ENCODE measurements around the gene ACOXL. TPM values are rescaled to one million over a fixed set of nuclear protein-coding genes. Genes with fewer than 3 reads are reported as not detected.

Gene ACOXL
- total RNA-seq, 4 donors from 2014 or later: 0.64 TPM; not detected in 3

DNA sequence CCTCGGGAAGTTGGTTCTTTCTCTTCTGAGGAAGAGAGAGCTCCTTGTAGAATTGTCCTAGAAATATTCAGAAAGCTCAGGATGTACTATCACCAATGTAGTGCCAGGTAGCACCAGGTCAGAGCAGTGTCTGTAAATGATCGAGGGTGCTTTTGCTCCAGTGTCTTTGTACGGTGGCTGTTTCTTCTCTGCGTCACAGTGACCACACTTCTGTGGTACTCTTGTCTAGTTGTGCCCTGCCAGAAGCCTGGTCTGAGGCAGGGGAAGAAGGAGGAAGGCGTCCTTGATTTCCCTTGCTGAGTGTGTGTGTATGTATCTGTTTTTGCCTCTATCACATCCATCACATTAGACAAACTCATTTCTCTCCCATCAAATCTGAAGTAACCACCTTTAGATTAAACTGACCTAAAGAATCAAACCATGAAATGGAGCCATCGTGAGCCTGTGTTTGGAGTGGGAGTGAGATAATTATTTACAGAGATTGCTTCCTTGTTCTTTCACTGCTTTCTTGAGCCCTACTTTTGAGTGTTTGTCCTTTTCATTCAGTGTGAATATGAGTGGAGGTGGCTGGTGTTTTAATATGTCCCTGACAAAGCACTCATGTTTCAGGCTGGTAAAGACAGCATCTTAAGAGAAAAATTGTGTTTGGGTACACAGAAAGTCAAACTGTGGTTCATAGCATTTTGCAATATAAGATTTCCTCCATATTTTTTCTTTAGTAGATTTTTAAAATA is 97.2 kb downstream of the ACOXL start:
- H3K9me3 ChIP-seq: no peaks in the 10 kb centered on the region

DNA sequence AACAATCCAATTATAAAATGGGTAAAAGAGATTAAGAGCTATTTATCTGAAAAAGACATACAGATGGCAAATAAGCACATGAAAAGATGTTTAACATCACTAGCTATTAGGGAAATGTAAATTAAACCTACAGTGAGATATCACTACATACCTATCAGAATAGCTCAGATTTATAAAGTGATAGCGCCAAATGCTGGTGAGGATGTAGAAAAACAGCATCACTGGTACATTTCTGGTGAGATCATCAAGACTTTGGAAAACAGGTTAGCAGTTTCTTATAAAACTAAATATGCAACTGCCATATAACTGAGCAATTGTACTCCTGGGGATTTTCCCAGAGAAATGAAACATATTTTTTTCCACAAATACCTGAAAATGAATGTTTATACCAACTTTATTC is 100.4 kb downstream of the ACOXL start:
- H3K9me3 ChIP-seq: no peaks in the 10 kb centered on the region
- no peak for DNase-seq (ENCODE audit: low spot score in 2 of 2)
- TF ChIP-seq EP300 (IDR thresholded peaks at IDR 0.05) (no peak), POLR2A (IDR thresholded peaks at IDR 0.05) (no peak), POLR2AphosphoS5 (IDR thresholded peaks at IDR 0.05) (no peak)
- TF ChIP-seq, protein P1, sequence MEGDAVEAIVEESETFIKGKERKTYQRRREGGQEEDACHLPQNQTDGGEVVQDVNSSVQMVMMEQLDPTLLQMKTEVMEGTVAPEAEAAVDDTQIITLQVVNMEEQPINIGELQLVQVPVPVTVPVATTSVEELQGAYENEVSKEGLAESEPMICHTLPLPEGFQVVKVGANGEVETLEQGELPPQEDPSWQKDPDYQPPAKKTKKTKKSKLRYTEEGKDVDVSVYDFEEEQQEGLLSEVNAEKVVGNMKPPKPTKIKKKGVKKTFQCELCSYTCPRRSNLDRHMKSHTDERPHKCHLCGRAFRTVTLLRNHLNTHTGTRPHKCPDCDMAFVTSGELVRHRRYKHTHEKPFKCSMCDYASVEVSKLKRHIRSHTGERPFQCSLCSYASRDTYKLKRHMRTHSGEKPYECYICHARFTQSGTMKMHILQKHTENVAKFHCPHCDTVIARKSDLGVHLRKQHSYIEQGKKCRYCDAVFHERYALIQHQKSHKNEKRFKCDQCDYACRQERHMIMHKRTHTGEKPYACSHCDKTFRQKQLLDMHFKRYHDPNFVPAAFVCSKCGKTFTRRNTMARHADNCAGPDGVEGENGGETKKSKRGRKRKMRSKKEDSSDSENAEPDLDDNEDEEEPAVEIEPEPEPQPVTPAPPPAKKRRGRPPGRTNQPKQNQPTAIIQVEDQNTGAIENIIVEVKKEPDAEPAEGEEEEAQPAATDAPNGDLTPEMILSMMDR (IDR thresholded peaks at IDR 0.05): no peak
- WGBS: 90% methylated on average over 1 of the region's 1 CpG
- H3K27me3 ChIP-seq: peaks cover 17% of the 10 kb centered on the region
- H3K4me1 ChIP-seq: no peaks in the 10 kb centered on the region
- no peak overlapping the region for H3K4me3 ChIP-seq
- no peak overlapping the region for H3K27ac ChIP-seq
- H3K36me3 ChIP-seq: no peaks in the 10 kb centered on the region

More for the DNA sequence above, 97.2 kb downstream of the ACOXL start:
- H3K36me3 ChIP-seq: no peaks in the 10 kb centered on the region
- no peak for DNase-seq (ENCODE audit: low spot score in 2 of 2)
- 86% methylated on average over 6 of the region's 6 CpGs for WGBS
- TF ChIP-seq, protein P1 (IDR thresholded peaks at IDR 0.05): no peak
- TF ChIP-seq POLR2AphosphoS5 (IDR thresholded peaks at IDR 0.05) (no peak), POLR2A (IDR thresholded peaks at IDR 0.05) (no peak), EP300 (IDR thresholded peaks at IDR 0.05) (no peak)
- no peak overlapping the region for H3K4me3 ChIP-seq
- no peaks in the 10 kb centered on the region for H3K4me1 ChIP-seq
- H3K27ac ChIP-seq: no peak overlapping the region
- H3K27me3 ChIP-seq: peaks cover 17% of the 10 kb centered on the region

DNA sequence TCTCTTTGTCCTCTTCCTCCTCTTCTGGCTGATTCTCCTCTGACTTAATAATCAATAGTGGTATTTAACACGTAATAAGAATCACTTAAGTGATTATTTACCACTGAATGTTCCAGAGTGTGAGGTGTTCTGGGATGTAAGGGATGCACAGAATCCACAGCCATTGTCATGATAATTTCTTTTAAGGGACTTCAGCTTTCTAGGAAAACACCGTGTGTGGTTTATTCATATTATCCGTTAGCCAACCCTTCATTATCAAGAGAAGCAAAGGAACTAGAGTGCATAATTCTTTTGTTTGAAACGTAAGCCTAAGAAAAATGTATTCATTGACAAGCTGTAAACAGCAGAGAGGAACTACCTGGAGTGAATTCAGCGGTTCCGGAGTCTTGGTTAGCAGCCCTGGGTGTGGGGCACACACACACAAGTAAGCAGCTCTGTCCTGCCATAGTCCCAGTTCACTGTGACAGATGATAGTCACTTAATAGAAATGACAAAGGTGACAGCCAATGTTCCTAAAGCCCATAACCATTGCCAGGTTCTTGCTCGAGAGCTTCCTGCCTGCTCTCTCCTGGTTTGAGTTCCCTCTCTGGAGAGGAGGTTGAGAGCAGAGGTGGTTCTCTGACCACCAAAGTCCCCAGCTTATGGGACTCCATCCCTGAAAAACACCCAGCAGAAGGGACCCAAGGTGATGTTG is 101.9 kb downstream of the ACOXL start:
- DNase-seq (ENCODE audit: low spot score in 2 of 2): no peak
- Histone ChIP-seq H3K36me3 (no peaks in the 10 kb centered on the region), H3K27ac (no peak overlapping the region), H3K27me3 (peaks cover 13% of the 10 kb centered on the region), H3K4me3 (no peak overlapping the region), H3K4me1 (no peaks in the 10 kb centered on the region), H3K9me3 (no peaks in the 10 kb centered on the region)
- 60% methylated on average over 7 of the region's 7 CpGs for WGBS
- TF ChIP-seq, protein P1 (IDR thresholded peaks at IDR 0.05): no peak
- TF ChIP-seq POLR2A (IDR thresholded peaks at IDR 0.05) (no peak), EP300 (IDR thresholded peaks at IDR 0.05) (no peak), POLR2AphosphoS5 (IDR thresholded peaks at IDR 0.05) (no peak)

DNA sequence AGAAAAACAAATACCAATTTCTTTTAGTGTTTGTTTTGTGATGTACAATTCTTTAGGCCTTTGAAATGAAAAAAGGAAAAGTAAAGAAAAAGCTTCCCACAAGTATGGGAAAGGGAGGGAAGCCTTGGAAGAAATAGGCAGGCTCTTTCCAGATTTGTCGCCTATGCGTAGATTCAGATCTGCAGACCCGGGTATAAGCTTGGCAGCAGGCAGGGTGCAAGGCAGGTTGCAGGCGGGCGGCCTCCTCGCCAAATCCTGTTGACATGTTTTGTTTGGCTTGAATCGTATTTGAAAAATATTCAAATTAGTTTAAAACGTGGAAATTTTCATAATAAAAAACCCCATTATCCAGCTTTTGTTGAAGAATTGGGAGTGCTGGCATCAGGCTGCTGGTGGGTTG is 104.3 kb downstream of the ACOXL start:
- no peaks in the 10 kb centered on the region for H3K36me3 ChIP-seq
- WGBS: 93% methylated on average over 8 of the region's 8 CpGs
- no peaks in the 10 kb centered on the region for H3K4me1 ChIP-seq
- H3K27ac ChIP-seq: no peak overlapping the region
- no peaks in the 10 kb centered on the region for H3K9me3 ChIP-seq
- peaks cover 3% of the 10 kb centered on the region for H3K27me3 ChIP-seq
- no peak for DNase-seq (ENCODE audit: low spot score in 2 of 2)
- H3K4me3 ChIP-seq: no peak overlapping the region
- TF ChIP-seq, protein P1 (IDR thresholded peaks at IDR 0.05): no peak
- no peak for TF ChIP-seq POLR2AphosphoS5 (IDR thresholded peaks at IDR 0.05)
- no peak for TF ChIP-seq POLR2A (IDR thresholded peaks at IDR 0.05)
- TF ChIP-seq EP300 (IDR thresholded peaks at IDR 0.05): no peak
